Middle frontal gyrus (tissue), 1 donor: ENCODE data around the gene COL23A1.
"Not testable (repeated sequence)": the region's sequence is repeated elsewhere in the genome, so short reads cannot be mapped to it uniquely, and the experiment has no call there.

Experiments
- DNase-seq: peaks from one replicate; pipeline ENCODE4 v3.0.0-alpha.2; 2015; ENCODE audit warnings: low spot score; ENCODE audit errors: extremely low spot score

COL23A1 gene

GRCh38 chr5:178203670-178204181 is 386.5 kb downstream of the COL23A1 start:
- DNase-seq: no peak

GRCh38 chr5:178202541-178202940 is 387.7 kb downstream of the COL23A1 start:
- no peak for DNase-seq

- no peak for DNase-seq
These were observed 388.3 kb downstream of the COL23A1 start for GRCh38 chr5:178201927-178202235.

- no peak for DNase-seq
These were observed 388.8 kb downstream of the COL23A1 start for GRCh38 chr5:178201221-178201926.

- DNase-seq: no peak
These were observed 390.4 kb downstream of the COL23A1 start for GRCh38 chr5:178199581-178200434.

- no peak for DNase-seq
These were observed 391.5 kb downstream of the COL23A1 start for GRCh38 chr5:178198706-178199105.

GRCh38 chr5:178198151-178198550 is 392.0 kb downstream of the COL23A1 start:
- DNase-seq: not testable (repeated sequence)

GRCh38 chr5:178196986-178197385 is 393.2 kb downstream of the COL23A1 start:
- no peak for DNase-seq

GRCh38 chr5:178196281-178196812 is 393.8 kb downstream of the COL23A1 start:
- no peak for DNase-seq

GRCh38 chr5:178194026-178194425 is 396.2 kb downstream of the COL23A1 start:
- no peak for DNase-seq

- DNase-seq: no peak
These were observed 396.9 kb downstream of the COL23A1 start for GRCh38 chr5:178193251-178193809.

- DNase-seq: no peak
These were observed 397.4 kb downstream of the COL23A1 start for GRCh38 chr5:178192787-178193186.

GRCh38 chr5:178192244-178192643 is 397.9 kb downstream of the COL23A1 start:
- DNase-seq: no peak

GRCh38 chr5:178191661-178192060 is 398.5 kb downstream of the COL23A1 start:
- DNase-seq: no peak

- no peak for DNase-seq
These were observed 400.8 kb downstream of the COL23A1 start for GRCh38 chr5:178189433-178189832.
